Measurements from ENCODE around the gene EEFSEC.

DNA sequence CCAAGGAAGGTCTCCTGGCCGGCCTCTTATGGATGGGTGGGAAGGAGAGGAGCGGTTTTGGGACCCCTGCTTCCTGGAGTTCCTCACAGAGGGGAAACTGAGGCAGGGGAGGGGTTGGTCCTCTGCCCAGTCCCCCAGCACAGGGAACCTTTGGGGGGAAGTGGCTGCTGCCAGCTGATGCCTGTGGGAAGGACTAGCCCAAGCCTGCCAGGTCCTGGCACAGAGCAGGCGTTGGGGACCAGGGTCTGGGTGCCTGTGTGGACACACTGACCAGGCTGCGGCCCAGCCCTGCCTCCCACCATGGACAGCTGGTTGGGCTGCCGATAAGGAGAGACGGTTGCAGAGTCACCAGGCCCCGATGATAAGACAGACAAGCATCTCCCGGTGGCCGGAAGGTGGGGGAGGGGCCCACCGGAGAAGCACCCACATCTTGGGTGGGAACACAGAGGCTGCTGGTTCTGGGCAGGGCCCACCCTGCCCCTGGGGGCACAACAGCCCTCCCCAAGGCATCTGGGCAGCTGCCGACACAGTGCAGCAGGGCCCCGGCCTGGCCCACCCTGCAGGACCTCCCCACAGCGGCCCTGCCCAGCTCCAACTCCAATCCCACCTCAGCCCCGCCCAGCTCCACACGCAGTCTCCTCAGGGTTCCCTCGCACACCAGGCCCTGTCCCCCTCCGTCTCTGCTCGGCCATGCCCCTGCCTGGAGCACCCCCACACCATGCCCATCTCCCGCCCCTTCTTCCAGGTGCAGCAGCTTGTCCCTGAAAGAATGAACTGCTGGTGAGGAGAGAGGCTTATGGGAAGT, 262.7 kb downstream of the EEFSEC start:
- TF ChIP-seq, protein P1, sequence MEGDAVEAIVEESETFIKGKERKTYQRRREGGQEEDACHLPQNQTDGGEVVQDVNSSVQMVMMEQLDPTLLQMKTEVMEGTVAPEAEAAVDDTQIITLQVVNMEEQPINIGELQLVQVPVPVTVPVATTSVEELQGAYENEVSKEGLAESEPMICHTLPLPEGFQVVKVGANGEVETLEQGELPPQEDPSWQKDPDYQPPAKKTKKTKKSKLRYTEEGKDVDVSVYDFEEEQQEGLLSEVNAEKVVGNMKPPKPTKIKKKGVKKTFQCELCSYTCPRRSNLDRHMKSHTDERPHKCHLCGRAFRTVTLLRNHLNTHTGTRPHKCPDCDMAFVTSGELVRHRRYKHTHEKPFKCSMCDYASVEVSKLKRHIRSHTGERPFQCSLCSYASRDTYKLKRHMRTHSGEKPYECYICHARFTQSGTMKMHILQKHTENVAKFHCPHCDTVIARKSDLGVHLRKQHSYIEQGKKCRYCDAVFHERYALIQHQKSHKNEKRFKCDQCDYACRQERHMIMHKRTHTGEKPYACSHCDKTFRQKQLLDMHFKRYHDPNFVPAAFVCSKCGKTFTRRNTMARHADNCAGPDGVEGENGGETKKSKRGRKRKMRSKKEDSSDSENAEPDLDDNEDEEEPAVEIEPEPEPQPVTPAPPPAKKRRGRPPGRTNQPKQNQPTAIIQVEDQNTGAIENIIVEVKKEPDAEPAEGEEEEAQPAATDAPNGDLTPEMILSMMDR (IDR thresholded peaks at IDR 0.05 in 8 of 11, conservative IDR thresholded peaks at IDR 0.05 in 3 of 11): no peak
- TF ChIP-seq POLR2A (IDR thresholded peaks at IDR 0.05) (no peak), POLR2AphosphoS5 (IDR thresholded peaks at IDR 0.05) (no peak)
